HG03159 (cell line): ENCODE data around the gene DSCAML1.

Source experiments
- ATAC-seq: cut with Tn5 transposase; IDR thresholded peaks from one replicate; pipeline ENCODE4 v1.9.1; 2021; ENCODE audit warnings: mild to moderate bottlenecking, moderate library complexity; ENCODE audit not compliant: unreplicated experiment

Gene DSCAML1

DNA sequence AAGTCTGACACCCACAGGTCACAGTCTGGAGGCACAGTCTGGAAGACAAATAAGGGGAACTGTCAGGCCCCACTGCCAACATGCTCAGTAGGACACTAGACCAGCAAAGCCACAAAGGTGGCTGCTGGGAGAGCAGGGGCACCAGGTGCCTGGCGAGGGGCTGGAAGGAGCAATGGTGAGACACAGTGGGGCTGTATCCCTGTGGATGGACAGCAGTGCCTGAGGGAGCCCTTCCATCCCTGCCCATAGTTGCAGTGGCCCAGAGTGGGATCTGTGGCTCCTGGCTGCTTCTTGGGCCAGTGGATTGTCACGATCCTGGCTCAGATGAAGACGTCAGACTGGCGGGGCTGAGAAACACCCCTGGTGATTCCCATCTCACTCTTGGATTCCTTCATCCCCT is 154.6 kb downstream of the DSCAML1 start:
- ATAC-seq = no peak

GRCh38 chr11:117641008-117641915 is 155.8 kb downstream of the DSCAML1 start:
- ATAC-seq = no peak

- ATAC-seq = no peak
Measured at GRCh38 chr11:117640041-117640440, 157.0 kb downstream of the DSCAML1 start.

GRCh38 chr11:117639601-117640000 is 157.4 kb downstream of the DSCAML1 start:
- no peak for ATAC-seq

GRCh38 chr11:117638911-117639543 is 158.0 kb downstream of the DSCAML1 start:
- ATAC-seq = no peak

GRCh38 chr11:117634756-117635603 is 162.0 kb downstream of the DSCAML1 start:
- no peak for ATAC-seq

DNA sequence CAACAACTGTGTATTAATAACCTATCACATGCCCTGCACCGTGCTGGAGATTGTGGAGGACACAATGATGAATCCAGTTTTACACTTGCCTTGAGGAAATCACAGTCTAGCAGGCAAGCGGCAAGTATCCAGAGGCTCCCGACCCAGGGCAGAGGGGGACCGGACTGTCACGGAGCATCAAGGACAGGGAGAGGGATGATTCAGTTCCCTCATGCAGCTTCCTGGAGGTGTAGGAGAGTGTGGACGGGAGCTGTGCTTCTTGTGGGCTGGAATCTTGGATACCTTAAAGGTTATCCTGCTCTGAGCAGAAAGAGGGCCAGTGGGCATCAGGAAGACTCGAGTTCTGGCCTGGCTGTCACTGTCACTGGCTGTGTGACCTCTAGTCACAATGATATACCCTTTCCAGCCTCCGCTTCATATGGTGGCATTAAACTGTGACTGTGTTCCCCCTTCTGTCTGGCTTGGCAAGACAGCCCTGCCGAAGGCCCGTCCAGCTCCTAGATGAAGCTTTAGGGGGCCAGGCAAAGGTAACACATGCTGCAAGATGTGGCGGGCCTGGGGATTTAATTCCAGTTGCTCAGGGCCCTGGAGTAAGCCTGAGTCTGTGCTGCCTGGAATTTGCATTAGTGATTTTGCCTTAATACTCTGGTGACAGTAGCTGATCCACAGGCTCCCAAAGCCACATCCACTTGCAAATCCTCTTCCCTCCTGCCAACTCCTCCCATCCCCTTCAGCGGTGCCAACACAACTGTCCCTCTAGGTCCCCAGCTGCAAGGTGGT is 162.8 kb downstream of the DSCAML1 start:
- ATAC-seq = no peak

- no peak for ATAC-seq
Measured at GRCh38 chr11:117633186-117633754, 163.7 kb downstream of the DSCAML1 start.

GRCh38 chr11:117632306-117632705 is 164.7 kb downstream of the DSCAML1 start:
- no peak for ATAC-seq

GRCh38 chr11:117631336-117632140 is 165.5 kb downstream of the DSCAML1 start:
- ATAC-seq = no peak

- ATAC-seq = no peak
Measured at GRCh38 chr11:117629891-117630538, 167.0 kb downstream of the DSCAML1 start.

- ATAC-seq = no peak
Measured at GRCh38 chr11:117629146-117629545, 167.9 kb downstream of the DSCAML1 start.

- ATAC-seq = no peak
Measured at GRCh38 chr11:117627259-117627658, 169.8 kb downstream of the DSCAML1 start.

- no peak for ATAC-seq
Measured at GRCh38 chr11:117626576-117626975, 170.4 kb downstream of the DSCAML1 start.

DNA sequence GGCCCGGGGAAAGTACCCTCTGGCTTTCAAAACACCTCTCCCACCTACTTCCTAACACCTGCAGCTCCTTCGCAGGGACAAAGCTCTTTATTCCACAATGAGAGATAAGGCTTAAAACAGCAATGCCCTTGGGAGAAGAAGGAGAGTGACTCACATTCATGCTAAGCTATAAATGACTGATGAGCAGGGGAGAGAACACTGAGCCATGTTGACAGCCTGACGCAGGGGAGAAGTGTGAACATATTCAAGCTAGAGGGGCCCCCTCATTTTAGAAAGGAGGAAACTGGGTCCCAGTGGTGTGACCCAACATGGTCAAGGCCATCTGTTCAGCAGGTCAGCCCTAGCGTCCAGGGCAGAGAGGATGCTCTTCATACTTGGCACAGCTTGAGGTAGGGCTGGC is 171.8 kb downstream of the DSCAML1 start:
- ATAC-seq = no peak

DNA sequence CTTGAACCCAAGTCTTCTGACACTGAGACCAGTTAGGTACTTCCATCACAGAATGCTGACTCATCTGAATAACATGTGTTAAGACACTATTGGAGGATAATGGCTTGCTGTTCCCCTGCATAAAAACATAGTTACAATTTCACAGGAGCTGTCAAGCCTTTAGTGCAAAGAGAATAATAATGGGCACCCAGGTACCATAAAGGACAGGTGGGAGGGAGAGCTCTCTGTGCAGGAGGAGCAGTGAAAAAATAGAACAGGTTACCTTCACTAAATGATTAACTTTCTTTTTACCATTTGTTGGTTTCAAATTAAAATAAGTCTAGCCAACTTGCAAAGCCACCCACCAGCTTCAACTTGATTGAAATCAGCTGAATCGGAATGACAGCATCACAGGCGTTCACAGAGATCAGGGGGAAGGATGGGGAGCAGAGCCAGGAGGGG is 173.2 kb downstream of the DSCAML1 start:
- no peak for ATAC-seq

- ATAC-seq = no peak
Measured at GRCh38 chr11:117621226-117621625, 175.8 kb downstream of the DSCAML1 start.

DNA sequence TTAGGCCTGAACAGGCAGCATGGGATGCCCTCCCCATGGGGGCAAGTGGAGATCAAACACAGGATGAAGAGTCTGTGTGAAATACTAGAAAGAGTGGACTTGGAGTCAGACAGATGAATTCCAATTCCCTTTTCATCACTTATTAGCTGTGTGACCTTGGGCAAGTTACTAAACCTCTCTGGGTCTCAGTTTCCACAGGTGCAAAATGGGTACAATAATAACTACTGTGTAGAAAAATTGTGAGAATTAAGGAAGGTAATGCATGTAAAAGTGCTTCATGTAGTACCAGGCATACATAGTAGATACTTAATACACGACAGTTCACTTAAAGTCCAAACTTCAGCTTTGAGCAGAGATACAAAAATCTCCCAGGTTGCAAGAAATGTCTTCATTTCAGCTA is 176.4 kb downstream of the DSCAML1 start:
- ATAC-seq = no peak

- no peak for ATAC-seq
Measured at GRCh38 chr11:117620086-117620485, 176.9 kb downstream of the DSCAML1 start.
